Suprapubic skin (tissue), 4 donors: ENCODE measurements around the gene DSC1.

Source experiments
- CTCF ChIP-seq, 2 donors: fragments of 200-600 bp in 1 of 2; fragments of 450-650 bp in 1 of 2; sonication (generic) in 1 of 2; IDR thresholded peaks; one replicate each; pipeline ENCODE4 v1.5.1; 2016 to 2019; ENCODE audit warnings: antibody characterized with exemption in 2 of 2, mild to moderate bottlenecking in 1 of 2, moderate library complexity in 1 of 2
- POLR2A ChIP-seq, 2 donors: fragments of 450-650 bp; IDR thresholded peaks; one replicate each; pipeline ENCODE4 v1.6.1; 2017; ENCODE audit warnings: antibody characterized with exemption in 2 of 2, mild to moderate bottlenecking in 2 of 2, moderate library complexity in 2 of 2
- POLR2AphosphoS5 ChIP-seq, 3 donors: sonication (generic); formaldehyde crosslinking; IDR thresholded peaks; one replicate each; pipeline ENCODE4 v1.6.1; 2017; ENCODE audit warnings: antibody characterized with exemption in 3 of 3

- TF ChIP-seq CTCF (IDR thresholded peaks at IDR 0.05), result no peak
- TF ChIP-seq POLR2A (IDR thresholded peaks at IDR 0.05), result no peak
- TF ChIP-seq POLR2AphosphoS5 (IDR thresholded peaks at IDR 0.05), result no peak
Observed at GRCh38 chr18:31098878-31099277, 63.8 kb downstream of the DSC1 start.
